Activated CD4-positive, alpha-beta T cell treated with anti-CD3 and anti-CD28 coated beads, Interleukin-2, Interleukin-4, amounts not matched to agents 100 ng/mL and 50 ng/mL, durations not matched to agents 16 hours and 8 hours (primary cell): ENCODE data around the gene PPP6C.
"Not testable (repeated sequence)": the region's sequence is repeated elsewhere in the genome, so short reads cannot be mapped to it uniquely, and the experiment has no call there.

ENCODE experiments used
- DNase-seq: peaks from one replicate; pipeline ENCODE4 v3.0.0-alpha.2; 2020; ENCODE audit warnings: low spot score

PPP6C gene

GRCh38 chr9:125189361-125190289 lies at the start of gene PPP6C:
Gene PPP6C, minus strand, starts transcription at chr9:125189803. Its CDS starts 85 bp downstream, at chr9:125189718.
- peak; percentile 97 for DNase-seq

- no peak for DNase-seq
Measured at GRCh38 chr9:125238915-125239446, 49.4 kb upstream of the PPP6C start.

DNA sequence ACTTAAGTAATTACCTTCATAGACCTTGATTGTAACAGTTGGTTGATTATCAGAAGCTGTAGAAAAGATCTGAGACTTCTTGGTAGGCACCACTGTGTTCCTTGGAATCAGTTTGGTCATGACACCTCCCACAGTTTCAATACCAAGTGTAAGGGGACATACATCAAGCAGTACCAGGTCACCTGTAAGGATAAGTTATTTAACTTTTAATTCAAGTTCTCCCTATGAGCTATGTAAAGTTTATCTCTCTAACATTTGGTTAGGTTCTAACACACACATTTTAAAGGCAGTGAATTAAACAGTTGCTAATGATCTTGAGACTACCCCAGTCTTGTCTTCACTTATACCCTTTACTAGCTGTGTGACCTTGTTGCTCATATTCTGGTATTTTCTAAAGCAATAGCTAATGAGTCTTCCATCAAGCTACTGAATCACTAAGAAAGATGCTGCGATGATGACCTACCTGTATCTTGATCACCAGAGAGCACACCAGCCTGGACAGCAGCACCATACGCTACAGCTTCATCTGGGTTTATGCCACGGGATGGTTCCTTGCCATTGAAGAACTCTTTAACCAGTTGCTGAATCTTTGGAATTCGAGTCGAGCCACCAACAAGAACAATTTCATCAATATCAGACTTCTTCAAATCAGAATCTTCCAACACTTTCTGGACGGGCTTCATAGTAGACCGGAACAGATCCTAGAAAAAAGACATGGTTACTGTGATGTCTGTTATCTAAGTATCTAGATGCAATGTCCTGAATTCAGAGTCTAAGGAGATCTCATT lies 48.7 kb upstream of the PPP6C start:
- no peak for DNase-seq

DNA sequence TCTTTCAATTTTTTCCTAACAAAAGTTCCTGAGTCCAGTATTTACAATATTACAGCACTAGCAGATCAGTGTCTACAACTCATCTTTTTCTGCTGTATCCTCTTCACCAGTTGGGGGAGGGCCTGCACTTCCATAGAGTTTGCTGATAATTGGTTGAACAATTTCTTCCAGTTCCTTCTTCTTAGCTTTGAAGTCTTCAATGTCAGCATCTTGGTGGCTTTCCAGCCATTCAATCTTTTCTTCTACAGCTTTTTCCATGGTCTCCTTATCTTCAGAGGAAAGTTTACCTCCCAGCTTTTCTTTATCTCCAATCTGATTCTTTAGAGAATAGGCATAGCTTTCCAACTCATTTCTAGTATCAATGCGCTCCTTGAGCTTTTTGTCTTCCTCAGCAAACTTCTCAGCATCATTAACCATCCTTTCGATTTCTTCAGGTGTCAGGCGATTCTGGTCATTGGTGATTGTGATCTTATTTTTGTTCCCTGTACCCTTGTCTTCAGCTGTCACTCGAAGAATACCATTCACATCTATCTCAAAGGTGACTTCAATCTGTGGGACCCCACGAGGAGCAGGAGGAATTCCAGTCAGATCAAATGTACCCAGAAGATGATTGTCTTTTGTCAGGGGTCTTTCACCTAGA lies 47.0 kb upstream of the PPP6C start:
- not testable (repeated sequence) for DNase-seq

GRCh38 chr9:125235804-125236519 lies 46.4 kb upstream of the PPP6C start:
- DNase-seq = no peak

DNA sequence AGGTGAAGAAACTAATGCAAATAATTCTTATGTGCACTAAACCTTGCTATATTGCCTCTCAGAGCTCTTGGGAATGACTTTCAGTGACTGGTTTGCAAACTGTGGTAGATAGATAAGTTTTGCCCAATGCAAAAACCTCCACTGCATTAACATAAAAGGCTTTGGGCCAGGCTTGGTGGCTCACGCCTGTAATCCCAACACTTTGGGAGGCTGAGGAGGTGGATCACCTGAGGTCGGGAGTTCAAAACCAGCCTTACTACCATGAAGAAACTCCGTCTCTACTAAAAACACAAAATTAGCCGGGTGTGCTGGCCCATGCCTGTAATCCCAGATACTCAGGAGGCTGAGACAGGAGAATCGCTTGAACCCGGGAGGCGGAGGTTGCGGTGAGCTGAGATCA lies 44.5 kb upstream of the PPP6C start:
- DNase-seq = not testable (repeated sequence)

GRCh38 chr9:125233678-125234077 lies 44.1 kb upstream of the PPP6C start:
- DNase-seq = no peak

GRCh38 chr9:125227761-125228160 lies 38.2 kb upstream of the PPP6C start:
- DNase-seq = no peak

DNA sequence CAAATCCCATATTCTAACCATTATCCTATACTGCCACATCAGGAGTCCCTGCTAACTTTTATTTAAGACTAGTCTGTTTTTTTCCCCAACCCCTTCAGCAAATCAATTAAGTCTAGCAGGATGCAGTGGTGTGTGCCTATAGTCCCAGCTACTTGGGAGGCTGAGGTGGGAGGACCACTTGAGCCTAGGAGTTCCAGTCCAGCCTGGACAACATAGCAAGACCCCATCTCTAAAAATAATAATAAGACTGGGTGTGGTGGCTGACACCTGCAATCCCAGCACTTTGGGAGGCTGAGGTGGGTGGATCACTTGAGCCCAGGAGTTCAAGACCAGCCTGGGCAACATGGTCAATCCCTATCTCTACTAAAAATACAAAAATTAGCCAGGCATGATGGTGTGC lies 35.3 kb upstream of the PPP6C start:
- not testable (repeated sequence) for DNase-seq

DNA sequence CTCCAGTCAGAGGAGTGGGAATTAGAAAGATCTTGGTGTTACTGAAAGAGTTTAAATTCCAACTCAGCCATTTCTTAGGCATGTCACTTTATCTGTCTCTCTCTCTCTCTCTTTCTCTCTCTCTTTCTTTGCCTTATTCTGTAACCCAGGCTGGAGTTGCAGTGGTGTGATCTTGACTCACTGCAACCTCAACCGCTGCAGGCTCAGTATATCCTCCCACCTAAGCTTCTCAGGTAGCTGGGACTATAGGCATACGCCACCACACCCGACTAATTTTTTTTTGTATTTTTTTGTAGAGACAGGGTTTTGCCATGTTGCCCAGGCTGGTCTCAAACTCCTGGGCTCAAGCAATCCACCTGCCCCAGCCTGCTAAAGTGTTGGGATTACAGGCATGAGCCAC lies 29.0 kb upstream of the PPP6C start:
- DNase-seq = no peak

DNA sequence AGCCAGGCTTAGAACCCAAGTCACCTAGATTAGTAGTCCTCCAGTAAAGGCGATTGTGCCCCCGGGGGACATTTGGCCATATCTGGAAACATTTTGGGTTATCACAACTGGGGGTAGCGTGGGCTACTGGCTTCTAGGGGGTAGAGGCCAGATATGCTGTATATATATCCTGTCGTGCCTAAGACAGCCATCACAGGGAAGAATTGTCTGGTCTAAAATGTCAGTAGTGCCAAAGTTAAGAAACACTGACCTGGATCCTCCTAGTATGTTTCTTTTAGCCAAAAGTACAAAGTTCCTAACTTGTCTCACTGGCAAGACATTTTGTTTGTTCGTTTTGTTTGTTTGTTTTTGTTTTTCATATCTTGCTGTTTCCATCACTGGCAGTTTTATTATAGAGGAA lies 24.6 kb upstream of the PPP6C start:
- no peak for DNase-seq

DNA sequence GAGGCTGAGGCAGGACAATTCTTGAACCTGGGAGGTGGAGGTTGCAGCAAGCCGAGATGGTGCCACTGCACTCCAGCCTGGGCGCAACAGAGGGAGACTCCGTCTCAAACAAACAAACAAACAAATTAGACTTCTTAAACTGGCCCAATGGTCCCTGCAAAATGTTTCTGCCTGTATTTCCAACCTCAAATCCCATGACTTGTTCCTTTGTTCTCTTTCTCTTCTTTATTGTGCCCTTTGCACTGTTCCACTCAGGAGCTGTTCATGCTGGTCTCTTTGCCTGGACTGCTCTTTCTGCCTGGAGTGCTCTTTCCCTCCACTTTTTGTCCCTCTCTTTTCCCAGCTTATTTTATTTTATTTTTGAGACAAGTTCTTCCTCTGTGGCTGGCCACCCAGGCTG lies 14.9 kb upstream of the PPP6C start:
- DNase-seq = no peak

- DNase-seq = no peak
Measured at GRCh38 chr9:125202846-125203618, 13.4 kb upstream of the PPP6C start.

DNA sequence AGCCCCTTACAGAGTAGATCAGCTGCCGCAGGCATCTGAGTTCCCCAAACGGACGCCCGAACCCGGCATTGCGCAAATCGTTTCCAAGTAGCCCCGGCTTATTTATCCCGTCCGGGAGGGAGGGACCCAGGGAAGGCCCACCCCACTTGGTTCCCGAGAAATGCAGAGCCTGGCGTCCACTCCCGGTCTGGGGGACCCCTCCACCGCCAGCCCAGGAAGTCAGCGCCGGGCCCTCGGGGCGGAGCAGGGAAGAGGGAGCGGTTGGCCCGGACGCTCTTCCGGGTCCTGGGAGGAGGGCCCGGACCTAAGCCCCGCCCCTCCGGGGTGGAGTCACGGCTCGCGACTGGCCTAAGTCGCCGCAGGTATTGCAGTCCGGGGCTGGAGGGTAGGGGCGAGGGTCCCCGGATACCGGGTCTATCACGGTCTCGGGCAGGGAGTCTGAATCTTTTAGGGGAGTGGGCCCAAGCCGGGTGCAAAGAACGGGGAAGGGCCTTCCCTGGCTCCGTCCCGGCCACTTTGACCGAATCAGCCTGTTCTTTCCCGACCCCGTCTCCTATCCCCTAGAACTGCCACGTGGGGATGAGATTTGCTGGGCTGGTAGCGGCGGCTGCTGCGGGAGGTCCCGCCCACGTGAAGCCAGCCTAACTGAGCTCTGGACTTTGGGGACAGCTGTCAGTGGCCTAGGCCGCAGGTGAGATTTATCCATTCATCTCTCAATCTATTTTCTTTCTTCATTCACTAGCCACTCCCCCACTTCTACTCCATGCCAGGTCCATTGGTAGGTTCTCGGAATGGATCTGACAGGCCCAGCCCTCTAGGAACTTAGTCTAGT lies 10.8 kb upstream of the PPP6C start, which contains the start of gene RABEPK:
RABEPK (plus strand) TSS at position 327 of the 832 bp plus-strand sequence. CDS start 2,472 bp downstream, outside the sequence.
- DNase-seq = peak; percentile 92

GRCh38 chr9:125195591-125195990 lies 6.0 kb upstream of the PPP6C start:
- DNase-seq = not testable (repeated sequence)

DNA sequence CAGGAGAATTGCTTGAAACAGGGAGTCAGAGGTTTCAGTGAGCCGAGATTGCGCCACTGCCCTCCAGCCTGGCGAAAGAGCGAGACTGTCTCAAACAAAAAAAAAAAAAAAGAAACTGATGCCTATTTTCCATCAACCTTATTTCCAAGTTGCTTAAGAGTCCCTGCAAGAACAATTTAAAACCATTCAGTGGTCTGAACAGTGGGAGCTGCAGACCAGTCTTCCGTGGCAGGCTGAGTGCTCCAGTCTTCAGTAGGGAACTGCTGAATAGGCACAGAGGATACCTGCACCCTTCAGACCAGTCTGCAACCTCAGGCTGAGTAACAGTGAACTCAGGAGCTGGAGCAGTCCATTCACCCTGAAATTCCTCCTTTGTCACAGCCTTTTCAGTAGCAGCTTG lies 4.9 kb upstream of the PPP6C start:
- DNase-seq = not testable (repeated sequence)

- DNase-seq = peak; percentile 14
Measured at GRCh38 chr9:125190361-125190801, 778 bp upstream of the PPP6C start.

DNA sequence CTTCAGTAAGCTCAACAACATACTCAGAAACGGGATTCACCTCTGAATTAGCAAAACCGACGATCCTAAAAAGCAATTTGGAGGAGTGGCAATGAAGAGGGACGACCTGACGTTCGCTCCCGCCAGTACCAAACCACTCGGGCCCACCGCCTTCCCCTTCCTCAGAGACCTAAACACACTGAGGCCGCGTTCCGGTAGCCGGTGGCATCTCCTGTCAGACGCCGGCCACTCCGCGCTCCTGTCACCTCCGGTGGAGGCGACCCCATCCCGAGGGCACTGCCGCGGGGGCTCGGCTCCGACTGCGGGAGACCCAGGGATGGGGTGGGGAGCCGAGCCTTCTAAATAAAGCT lies 617 bp downstream of the PPP6C start:
- DNase-seq = peak; percentile 34

DNA sequence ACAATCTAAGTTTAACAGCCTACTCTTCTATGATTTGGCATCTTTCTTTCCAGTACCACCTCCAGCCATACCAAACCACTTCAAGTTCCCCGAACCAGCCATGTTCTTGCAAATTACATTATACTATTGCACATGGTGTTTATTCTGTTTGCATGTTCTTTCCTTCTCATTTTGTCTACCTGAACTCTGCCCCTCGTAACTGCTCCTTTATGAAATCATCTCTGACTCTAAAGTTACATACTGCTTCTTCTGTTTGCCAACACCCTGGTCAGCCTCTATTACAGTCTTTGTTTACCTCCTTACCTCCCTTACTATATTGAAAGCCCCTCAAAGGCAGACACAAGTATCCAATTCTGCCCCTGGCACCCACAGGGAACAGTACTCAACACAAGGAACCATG lies 6.0 kb downstream of the PPP6C start:
- no peak for DNase-seq

DNA sequence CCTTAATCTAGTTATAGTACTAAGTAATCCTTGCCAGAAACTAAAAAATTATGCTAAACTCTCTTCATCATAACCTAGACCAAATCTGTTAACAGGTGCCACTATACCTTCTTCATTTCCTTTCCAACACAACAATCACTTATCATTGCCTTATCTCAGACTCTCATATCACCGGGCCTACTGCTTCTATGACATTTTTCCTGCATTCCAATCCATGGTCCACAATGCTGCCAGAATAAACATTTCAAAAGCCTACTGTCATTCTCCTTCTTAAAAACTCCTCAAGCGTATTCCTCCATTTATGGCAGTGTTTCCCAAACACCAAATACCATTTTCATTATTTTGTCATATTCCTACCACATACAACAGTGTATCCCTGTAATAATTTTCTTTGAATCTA lies 6.5 kb downstream of the PPP6C start:
- DNase-seq = no peak
